DMS153 treated with DMSO at 0.1 percent for 48 hours (cell line): Measurements from ENCODE around the gene AHCTF1.
A peak's percentile ranks its signal among the peaks of the same experiment; 100 is the strongest.
"Not testable (repeated sequence)": the region's sequence is repeated elsewhere in the genome, so short reads cannot be mapped to it uniquely, and the experiment has no call there.

Experiments used
- DNase-seq: peaks from one replicate; lab custom pipeline; 2025; ENCODE audit not compliant: unreplicated experiment; lab: John Stamatoyannopoulos, UW

AHCTF1 gene

GRCh38 chr1:246923482-246923881, 8.3 kb downstream of the AHCTF1 start:
- DNase-seq = no peak

- DNase-seq = no peak
Observed at GRCh38 chr1:246921481-246921880, 10.3 kb downstream of the AHCTF1 start.

- no peak for DNase-seq
Observed at GRCh38 chr1:246919902-246920301, 11.8 kb downstream of the AHCTF1 start.

GRCh38 chr1:246916026-246916923, 15.5 kb downstream of the AHCTF1 start:
- not testable (repeated sequence) for DNase-seq

GRCh38 chr1:246907472-246907871, 24.3 kb downstream of the AHCTF1 start:
- DNase-seq = peak; percentile 14

GRCh38 chr1:246906833-246907232, 24.9 kb downstream of the AHCTF1 start:
- no peak for DNase-seq

GRCh38 chr1:246901874-246902273, 29.9 kb downstream of the AHCTF1 start:
- no peak for DNase-seq

- DNase-seq = no peak
Observed at GRCh38 chr1:246897302-246897701, 34.4 kb downstream of the AHCTF1 start.

GRCh38 chr1:246893191-246893939, 38.4 kb downstream of the AHCTF1 start:
- no peak for DNase-seq

GRCh38 chr1:246891105-246891504, 40.6 kb downstream of the AHCTF1 start:
- DNase-seq = no peak

- DNase-seq = no peak
Observed at GRCh38 chr1:246888522-246888921, 43.2 kb downstream of the AHCTF1 start.

- not testable (repeated sequence) for DNase-seq
Observed at GRCh38 chr1:246885389-246885788, 46.4 kb downstream of the AHCTF1 start.

- no peak for DNase-seq
Observed at GRCh38 chr1:246878551-246878950, 53.2 kb downstream of the AHCTF1 start.

- no peak for DNase-seq
Observed at GRCh38 chr1:246876431-246876830, 55.3 kb downstream of the AHCTF1 start.

- DNase-seq = no peak
Observed at GRCh38 chr1:246875041-246876026, 56.4 kb downstream of the AHCTF1 start.

- no peak for DNase-seq
Observed at GRCh38 chr1:246865921-246866320, 65.8 kb downstream of the AHCTF1 start.

- DNase-seq = not testable (repeated sequence)
Observed at GRCh38 chr1:246863791-246864190, 68.0 kb downstream of the AHCTF1 start.

- no peak for DNase-seq
Observed at GRCh38 chr1:246860401-246860800, 71.3 kb downstream of the AHCTF1 start.

GRCh38 chr1:246856371-246856770, 75.4 kb downstream of the AHCTF1 start:
- DNase-seq = no peak

GRCh38 chr1:246850640-246851039, 81.1 kb downstream of the AHCTF1 start:
- not testable (repeated sequence) for DNase-seq

- no peak for DNase-seq
Observed at GRCh38 chr1:246843876-246844275, 87.9 kb downstream of the AHCTF1 start.
